GM12891 (cell line): ENCODE data around the gene MBIP.

Experiments
- DNase-seq: peaks from one replicate; pipeline ENCODE4 v3.0.0; 2011; ENCODE audit warnings: low spot score; ENCODE audit not compliant: insufficient read length
- FAIRE-seq: peaks from 2 replicates; lab custom pipeline; 2011; peaks lifted over from hg19 to GRCh38; lab: Jason Lieb, UNC
- PAX5 ChIP-seq: IDR thresholded peaks from 2 replicates; pipeline ENCODE4 v1.6.1; 2011; ENCODE audit warnings: low read length, moderate library complexity, mild to moderate bottlenecking; ENCODE audit not compliant: insufficient read depth, severe bottlenecking
- POLR2A ChIP-seq: IDR thresholded peaks from 2 replicates; pipeline ENCODE4 v1.6.1; 2011; ENCODE audit warnings: low read depth, low read length, control low read depth
- POLR2AphosphoS5 ChIP-seq: IDR thresholded peaks from 2 replicates; pipeline ENCODE4 v1.6.1; 2011; ENCODE audit warnings: low read depth, low read length, control low read depth
- POU2F2 ChIP-seq: IDR thresholded peaks from 2 replicates; pipeline ENCODE4 v1.6.1; 2011; ENCODE audit warnings: low read depth, mild to moderate bottlenecking, control low read depth, low read length, moderate library complexity
- SPI1 ChIP-seq: IDR thresholded peaks from 2 replicates; pipeline ENCODE4 v1.6.1; 2011; ENCODE audit warnings: low read depth, low read length, control low read depth
- TAF1 ChIP-seq: IDR thresholded peaks from 2 replicates; pipeline ENCODE4 v1.6.1; 2011; ENCODE audit warnings: low read depth, low read length, control low read depth

MBIP gene

GRCh38 chr14:36289954-36290353 lies 30.5 kb downstream of the MBIP start:
- DNase-seq, result no peak
- TF ChIP-seq POU2F2 (no peak), SPI1 (no peak), PAX5 (no peak), POLR2AphosphoS5 (no peak)
- no peak for FAIRE-seq

DNA sequence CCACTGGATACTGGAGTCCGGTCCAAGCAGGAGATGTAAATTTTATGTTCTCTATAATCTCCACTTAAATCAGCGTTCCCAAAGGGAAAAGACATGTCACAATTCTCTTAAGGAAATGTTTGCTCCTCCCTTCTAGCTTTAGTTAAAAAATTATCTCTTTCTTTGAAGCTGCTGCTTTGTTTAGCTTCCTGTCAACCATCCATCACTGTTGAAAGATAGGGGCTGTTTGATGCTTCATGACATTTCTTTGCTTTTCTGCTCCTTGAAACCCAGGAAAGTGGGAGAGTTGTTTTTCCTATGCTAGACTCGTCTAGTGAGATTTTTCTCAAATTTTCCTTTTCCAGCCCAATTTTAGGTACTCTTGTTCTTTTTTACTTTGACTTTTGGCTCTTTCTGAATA lies 31.9 kb downstream of the MBIP start:
- TF ChIP-seq TAF1, result no peak
- TF ChIP-seq SPI1, result no peak
- no peak for TF ChIP-seq POLR2AphosphoS5
- TF ChIP-seq PAX5, result no peak
- no peak for TF ChIP-seq POU2F2
- no peak for TF ChIP-seq POLR2A
- FAIRE-seq, result no peak
- no peak for DNase-seq

- no peak for DNase-seq
- no peak for FAIRE-seq
Observed at GRCh38 chr14:36284971-36285595, 35.4 kb downstream of the MBIP start.

GRCh38 chr14:36281309-36281708 lies 39.1 kb downstream of the MBIP start:
- FAIRE-seq (no peak), DNase-seq (no peak)
- no peak for TF ChIP-seq PAX5

More at GRCh38 chr14:36284971-36285595, 35.4 kb downstream of the MBIP start:
- TF ChIP-seq POLR2A (no peak), TAF1 (no peak), SPI1 (no peak), POLR2AphosphoS5 (no peak), PAX5 (no peak), POU2F2 (no peak)

- FAIRE-seq (no peak), DNase-seq (no peak)
- TF ChIP-seq POU2F2 (no peak), POLR2A (no peak), SPI1 (no peak), POLR2AphosphoS5 (no peak), TAF1 (no peak), PAX5 (no peak)
Observed at GRCh38 chr14:36279306-36280190, 40.9 kb downstream of the MBIP start.

- DNase-seq (no peak), FAIRE-seq (no peak)
- TF ChIP-seq PAX5, result no peak
- no peak for TF ChIP-seq POU2F2
- no peak for TF ChIP-seq POLR2AphosphoS5
- TF ChIP-seq POLR2A, result no peak
- TF ChIP-seq TAF1, result no peak
- TF ChIP-seq SPI1, result no peak
Observed at GRCh38 chr14:36275741-36276140, 44.7 kb downstream of the MBIP start.

DNA sequence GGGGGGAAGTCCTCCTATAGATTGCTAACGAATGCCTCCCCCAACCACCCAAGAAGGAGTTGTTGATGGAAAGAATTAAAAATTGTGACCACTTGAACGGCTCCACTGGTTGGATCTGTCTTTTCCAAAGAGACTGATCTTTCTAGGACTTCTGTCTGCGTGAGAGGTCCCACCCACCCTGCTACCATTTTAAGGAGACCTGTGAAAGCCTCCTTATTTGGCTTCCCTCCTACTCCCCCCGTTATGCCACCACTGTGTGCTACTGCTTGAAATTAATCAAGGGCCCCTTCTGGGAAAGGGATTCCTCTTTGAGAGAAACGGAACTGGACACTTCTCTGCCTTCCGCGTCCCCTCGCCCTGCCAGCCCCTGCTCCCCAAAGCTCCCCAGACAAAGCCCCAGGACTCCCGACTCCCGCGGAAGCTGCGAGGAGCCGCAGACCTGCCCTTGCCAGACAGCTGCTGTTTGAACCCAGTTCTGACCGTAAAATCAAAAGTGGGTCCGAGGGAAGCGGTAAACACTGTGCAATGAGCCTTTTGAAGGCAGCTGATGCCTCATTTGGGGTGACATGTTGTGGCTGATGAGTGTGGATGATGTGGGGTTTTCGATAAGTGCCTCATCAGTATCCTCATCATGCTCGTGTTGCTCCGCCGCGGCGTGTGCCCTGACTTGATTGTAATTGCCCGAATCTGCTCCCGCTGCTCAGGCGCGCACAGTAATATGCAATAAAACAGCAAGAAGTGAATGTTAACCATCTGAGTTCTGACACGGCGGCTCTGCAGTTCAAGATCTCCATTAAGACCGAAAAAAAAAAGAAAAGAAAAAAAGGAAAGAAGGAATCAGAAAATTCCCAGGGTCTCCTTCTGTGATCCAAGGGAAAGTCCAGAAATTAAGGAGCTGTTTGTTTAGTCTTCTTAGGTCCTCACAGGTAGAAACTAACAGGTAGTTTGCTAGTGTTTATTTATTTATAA lies 48.2 kb downstream of the MBIP start:
- FAIRE-seq (no peak), DNase-seq (no peak)
- TF ChIP-seq PAX5 (no peak), POLR2A (no peak), POU2F2 (no peak), SPI1 (no peak), POLR2AphosphoS5 (no peak), TAF1 (no peak)

DNA sequence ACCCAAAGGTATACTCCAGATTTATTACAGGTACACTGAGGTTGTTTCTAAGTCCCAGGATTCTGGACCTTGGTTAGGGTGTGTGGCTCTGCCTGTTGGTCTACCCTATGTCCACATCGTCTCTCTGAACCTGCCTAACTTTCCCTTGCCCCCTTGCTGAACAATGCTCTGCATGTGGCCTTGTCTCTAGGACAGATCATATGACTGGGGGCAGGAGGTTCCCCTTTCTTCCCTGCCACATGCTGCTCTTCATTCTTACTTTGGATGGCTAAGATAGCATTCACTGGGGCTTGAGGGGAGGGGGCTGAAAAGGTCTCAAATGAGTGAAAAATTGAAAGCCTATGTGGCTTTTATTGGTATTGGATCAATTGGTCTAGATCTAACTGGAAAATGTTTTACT lies 49.2 kb downstream of the MBIP start:
- DNase-seq (no peak), FAIRE-seq (no peak)
- TF ChIP-seq SPI1, result no peak
- no peak for TF ChIP-seq PAX5
- no peak for TF ChIP-seq POLR2A
- TF ChIP-seq POU2F2, result no peak
- no peak for TF ChIP-seq TAF1
- TF ChIP-seq POLR2AphosphoS5, result no peak

GRCh38 chr14:36270191-36270590 lies 50.2 kb downstream of the MBIP start:
- TF ChIP-seq PAX5 (no peak), SPI1 (no peak), POLR2AphosphoS5 (no peak), POLR2A (no peak)
- FAIRE-seq (no peak), DNase-seq (no peak)
